OCI-LY7 (cell line): ENCODE data around the gene NEO1. TPM values are rescaled to one million over a fixed set of nuclear protein-coding genes. Genes with fewer than 3 reads are reported as not detected.

Source experiments
- BruUV-seq: library from RNA; stranded (reverse); fragments of 400-500 nt; replicated peaks from 2 replicates; lab custom pipeline; 2021; lab: Mats Ljungman, UMichigan
- CTCF ChIA-PET: fragments of 300-600 bp; sonication (Branson Sonifier 250); formaldehyde crosslinking; loops from one replicate; lab custom pipeline; 2022; ENCODE audit warnings: antibody characterized with exemption; ENCODE audit not compliant: unreplicated experiment; lab: Charles Lee
- POLR2A ChIA-PET: fragments of 300-600 bp; sonication (Branson Sonifier 250); formaldehyde crosslinking; loops from one replicate; lab custom pipeline; 2022; ENCODE audit warnings: antibody characterized with exemption; lab: Charles Lee
- DNase-seq: peaks from one replicate; pipeline ENCODE4 v3.0.0-alpha.2; 2015; ENCODE audit warnings: low spot score
- H2AFZ ChIP-seq: fragments of 200-600 bp; sonication (generic), shearing (Covaris generic); 2 replicates; pipeline ENCODE4 v1.6.1; 2014; ENCODE audit warnings: mild to moderate bottlenecking, antibody characterized with exemption, low read length, moderate library complexity
- H3K27ac ChIP-seq: fragments of 200-600 bp; sonication (generic); 2 replicates; pipeline ENCODE4 v1.5.1; 2014; ENCODE audit warnings: mixed run types, low read depth, mild to moderate bottlenecking, moderate library complexity, low read length, inconsistent platforms; ENCODE audit not compliant: poor library complexity, severe bottlenecking
- H3K36me3 ChIP-seq: fragments of 200-600 bp; sonication (generic); 2 replicates; pipeline ENCODE4 v1.6.1; 2014; ENCODE audit warnings: mild to moderate bottlenecking, antibody characterized with exemption, low read length, moderate library complexity, mixed read lengths; ENCODE audit not compliant: insufficient read depth
- H3K4me1 ChIP-seq: fragments of 200-600 bp; sonication (generic); 2 replicates; pipeline ENCODE4 v1.5.1; 2014; ENCODE audit warnings: mild to moderate bottlenecking, low read length; ENCODE audit not compliant: insufficient read depth, poor library complexity, severe bottlenecking
- H3K4me2 ChIP-seq: fragments of 200-600 bp; sonication (generic); 2 replicates; pipeline ENCODE4 v1.6.1; 2014; ENCODE audit warnings: mild to moderate bottlenecking, low read length
- H3K4me3 ChIP-seq: fragments of 200-600 bp; sonication (generic); 2 replicates; pipeline ENCODE4 v1.5.1; 2014; ENCODE audit warnings: mild to moderate bottlenecking, low read depth, low read length; ENCODE audit not compliant: poor library complexity, severe bottlenecking
- H3K79me2 ChIP-seq: fragments of 200-600 bp; sonication (generic); 2 replicates; pipeline ENCODE4 v1.6.1; 2016; ENCODE audit warnings: low read depth, mild to moderate bottlenecking, low read length, moderate library complexity, mixed read lengths; ENCODE audit not compliant: insufficient read depth
- H3K9me2 ChIP-seq: fragments of 200-600 bp; sonication (generic); 2 replicates; pipeline ENCODE4 v1.6.1; 2016; ENCODE audit warnings: mild to moderate bottlenecking, low read length, mixed read lengths; ENCODE audit not compliant: insufficient read depth
- H3K9me3 ChIP-seq: fragments of 200-600 bp; sonication (generic); 2 replicates; pipeline ENCODE4 v1.6.1; 2014; ENCODE audit warnings: mild to moderate bottlenecking, mixed run types, low read length, mixed read lengths
- H4K20me1 ChIP-seq: fragments of 200-600 bp; sonication (generic); 2 replicates; pipeline ENCODE4 v1.6.1; 2014; ENCODE audit warnings: mild to moderate bottlenecking, antibody characterized with exemption, low read length, moderate library complexity, mixed read lengths; ENCODE audit not compliant: insufficient read depth
- CTCF ChIP-seq: fragments of 200-600 bp; sonication (generic); conservative IDR thresholded peaks from 2 replicates; pipeline ENCODE4 v1.5.1; 2014; ENCODE audit warnings: mild to moderate bottlenecking, antibody characterized with exemption, low read length, moderate library complexity, mixed read lengths
- EZH2phosphoT487 ChIP-seq: fragments of 200-600 bp; sonication (generic); IDR thresholded peaks from 2 replicates; pipeline ENCODE4 v1.6.1; 2018; ENCODE audit warnings: low read depth, borderline replicate concordance, mild to moderate bottlenecking, mixed run types, antibody characterized with exemption, low read length, moderate library complexity, mixed read lengths
- intact Hi-C: fragments of 100-400 bp; cut with micrococcal nuclease; formaldehyde crosslinking; loops from one replicate; pipeline ENCODE4 v1.10.0; 2022; ENCODE audit not compliant: unreplicated experiment
- total RNA-seq, 2 experiments: library from RNA; depleted of rRNA in 1 of 2; stranded (reverse); fragments of >200 nt in 1 of 2; shearing (Covaris generic) in 1 of 2; gene quantifications; 2 replicates each; pipeline ENCODE4 v1.2.3, GENCODE V29; 2014 to 2022

The NEO1 gene
- total RNA-seq, 2 experiments from 2014 or later: 3.0 TPM

GRCh38 chr15:73022161-73022560 is 30.1 kb upstream of the NEO1 start:
- Histone ChIP-seq H3K9me2 (no peaks in the 10 kb centered on the region), H3K4me1 (no peaks in the 10 kb centered on the region), H3K4me3 (no peak overlapping the region), H3K27ac (no peak overlapping the region), H3K4me2 (no peak overlapping the region), H3K79me2 (no peaks in the 10 kb centered on the region), H3K9me3 (no peaks in the 10 kb centered on the region), H2AFZ (no peak overlapping the region), H4K20me1 (no peaks in the 10 kb centered on the region), H3K36me3 (no peaks in the 10 kb centered on the region)
- no peak for DNase-seq
- POLR2A ChIA-PET: no interaction called here
- TF ChIP-seq EZH2phosphoT487 (no peak), CTCF (no peak)
- CTCF ChIA-PET: no interaction called here
- BruUV-seq: no TSS peak
- intact Hi-C loops: no loop called here

- Histone ChIP-seq H4K20me1 (no peaks in the 10 kb centered on the region), H3K9me3 (no peaks in the 10 kb centered on the region), H3K4me3 (no peak overlapping the region), H3K9me2 (no peaks in the 10 kb centered on the region), H3K36me3 (no peaks in the 10 kb centered on the region), H2AFZ (no peak overlapping the region), H3K4me2 (no peak overlapping the region), H3K4me1 (no peaks in the 10 kb centered on the region), H3K27ac (no peak overlapping the region), H3K79me2 (no peaks in the 10 kb centered on the region)
- CTCF ChIA-PET: no interaction called here
- no peak for TF ChIP-seq EZH2phosphoT487
- TF ChIP-seq CTCF: no peak
- intact Hi-C loops: no loop called here
- BruUV-seq: no TSS peak
- POLR2A ChIA-PET: no interaction called here
- DNase-seq: no peak
Observed at GRCh38 chr15:73023071-73023470, 29.2 kb upstream of the NEO1 start.

GRCh38 chr15:73024168-73024567 is 28.1 kb upstream of the NEO1 start:
- no peaks in the 10 kb centered on the region for H3K9me2 ChIP-seq
- intact Hi-C loops: no loop called here
- no peak overlapping the region for H3K4me2 ChIP-seq
- ChIA-PET CTCF (no interaction called here), POLR2A (interaction anchor here (0.7 kb wide), 1 partner anchor 402 kb away, joined by 3 read pairs; no protein-coding TSS in a partner anchor)
- no peak for TF ChIP-seq EZH2phosphoT487
- no peak for TF ChIP-seq CTCF
- H3K27ac ChIP-seq: no peak overlapping the region
- no TSS peak for BruUV-seq
- no peak for DNase-seq
- no peaks in the 10 kb centered on the region for H3K9me3 ChIP-seq
- no peak overlapping the region for H2AFZ ChIP-seq
- no peaks in the 10 kb centered on the region for H3K79me2 ChIP-seq
- H3K4me1 ChIP-seq: no peaks in the 10 kb centered on the region
- H4K20me1 ChIP-seq: no peaks in the 10 kb centered on the region
- no peaks in the 10 kb centered on the region for H3K36me3 ChIP-seq
- H3K4me3 ChIP-seq: no peak overlapping the region
